Measurements from ENCODE around the gene CPNE7.
"Not testable (repeated sequence)": the region's sequence is repeated elsewhere in the genome, so short reads cannot be mapped to it uniquely, and the experiment has no call there.

CPNE7 gene

DNA sequence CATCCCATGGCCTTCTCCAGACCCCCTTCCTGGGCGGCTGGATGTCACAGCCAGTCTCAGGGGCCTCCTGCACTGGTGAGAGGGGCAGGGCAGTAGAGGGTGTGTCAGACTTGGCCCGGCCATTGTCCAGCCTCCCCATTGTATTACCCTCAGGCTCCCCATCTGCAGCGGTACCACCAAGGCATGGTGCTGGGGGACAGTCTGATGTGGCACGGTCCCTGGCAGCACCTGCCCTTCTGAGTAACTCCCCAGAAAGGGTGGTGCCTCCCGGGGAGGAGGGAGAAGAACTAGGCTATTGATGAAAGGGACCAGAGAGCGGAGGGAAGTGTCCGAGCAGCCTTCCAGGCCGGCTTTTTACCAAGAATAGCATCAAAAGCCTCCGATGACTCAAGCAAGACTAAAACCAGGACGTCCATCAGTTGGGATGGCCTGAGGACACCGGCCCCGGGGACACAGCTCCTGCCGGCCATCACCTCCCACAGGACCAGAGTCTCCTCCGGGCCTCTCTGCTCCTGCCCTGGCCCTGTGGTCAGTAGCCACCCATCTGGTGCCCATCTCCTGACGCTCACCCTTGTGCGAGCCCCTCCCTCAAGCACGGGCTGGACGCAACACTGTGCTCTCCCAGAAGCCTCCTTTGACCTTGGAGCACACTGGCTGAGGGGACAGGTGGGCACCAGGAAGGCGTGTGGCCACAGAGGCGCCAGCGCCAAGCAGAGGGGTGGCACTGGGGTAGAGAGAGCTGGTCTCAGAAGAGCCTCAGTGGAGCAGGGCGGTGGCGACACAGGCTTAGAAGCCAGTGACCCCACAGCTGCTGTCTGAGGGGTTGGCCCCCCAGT is 5.8 kb upstream of the CPNE7 start:
- DNase-seq: no peak

DNA sequence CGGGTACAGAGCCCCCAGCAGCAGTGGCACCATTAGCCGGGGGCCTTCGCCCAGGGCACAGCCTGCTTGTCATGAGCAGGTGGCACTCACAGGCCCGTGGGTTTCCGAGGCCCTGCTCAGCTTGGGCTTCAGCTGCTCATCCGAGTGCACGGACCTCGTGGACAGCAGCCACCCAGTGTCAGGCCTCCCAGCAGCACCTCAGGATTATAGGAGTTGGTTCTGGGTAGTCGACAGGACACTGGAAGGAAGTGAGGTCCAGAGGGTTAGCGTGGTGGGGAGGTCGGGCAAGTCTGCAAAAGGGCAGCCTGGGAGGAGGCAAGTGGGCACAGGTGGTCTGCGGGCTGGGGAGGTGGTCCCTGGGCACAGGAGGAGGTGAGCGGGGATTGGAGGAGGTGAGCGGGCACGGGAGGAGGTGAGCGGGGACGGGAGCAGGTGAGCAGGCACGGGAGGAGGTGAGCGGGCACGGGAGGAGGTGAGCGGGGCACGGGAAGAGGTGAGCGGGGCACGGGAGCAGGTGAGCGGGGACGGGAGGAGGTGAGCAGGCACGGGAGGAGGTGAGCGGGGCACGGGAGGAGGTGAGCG is 5.1 kb upstream of the CPNE7 start:
- DNase-seq: no peak

DNA sequence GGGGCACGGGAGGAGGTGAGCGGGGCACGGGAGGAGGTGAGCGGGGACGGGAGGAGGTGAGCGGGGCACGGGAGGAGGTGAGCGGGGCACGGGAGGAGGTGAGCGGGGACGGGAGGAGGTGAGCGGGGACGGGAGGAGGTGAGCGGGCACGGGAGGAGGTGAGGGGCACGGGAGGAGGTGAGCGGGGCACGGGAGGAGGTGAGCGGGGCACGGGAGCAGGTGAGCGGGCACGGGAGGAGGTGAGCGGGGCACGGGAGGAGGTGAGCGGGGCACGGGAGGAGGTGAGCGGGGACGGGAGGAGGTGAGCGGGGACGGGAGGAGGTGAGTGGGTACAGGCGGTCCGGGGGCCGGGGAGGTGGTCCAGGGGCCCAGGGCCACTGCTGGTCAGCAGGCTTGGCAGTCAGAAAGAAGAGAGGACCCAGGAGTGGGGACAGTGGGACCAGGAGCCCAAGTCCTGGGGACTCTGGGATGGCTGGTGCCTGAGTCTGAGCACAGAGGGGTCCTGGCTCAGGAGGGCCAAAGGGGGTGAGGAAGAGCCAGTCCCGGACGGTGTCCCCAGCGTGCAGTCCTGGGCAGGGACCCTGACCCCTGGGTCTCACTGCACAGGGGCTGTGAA is 4.5 kb upstream of the CPNE7 start:
- DNase-seq: not testable (repeated sequence)

DNA sequence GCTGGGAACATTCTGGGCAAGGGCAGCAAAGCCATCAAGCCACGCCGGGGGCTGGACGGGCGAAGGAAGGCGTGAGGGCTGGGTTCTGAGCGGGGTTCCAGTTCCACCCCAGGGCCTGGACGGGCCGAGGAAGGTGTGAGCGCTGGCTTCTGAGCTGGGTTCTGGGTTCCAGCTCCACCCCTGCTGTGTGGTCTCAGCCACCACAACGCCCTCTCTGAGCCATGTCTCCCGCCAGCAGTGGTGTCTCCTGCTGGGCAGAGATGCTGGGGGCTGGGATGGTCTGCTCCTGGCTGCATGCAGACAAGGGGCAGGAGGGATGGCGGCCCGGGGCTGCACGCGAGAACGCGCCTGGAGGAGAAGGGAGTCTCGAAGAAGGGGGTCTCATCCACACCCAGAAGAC is 3.9 kb upstream of the CPNE7 start:
- no peak for DNase-seq

DNA sequence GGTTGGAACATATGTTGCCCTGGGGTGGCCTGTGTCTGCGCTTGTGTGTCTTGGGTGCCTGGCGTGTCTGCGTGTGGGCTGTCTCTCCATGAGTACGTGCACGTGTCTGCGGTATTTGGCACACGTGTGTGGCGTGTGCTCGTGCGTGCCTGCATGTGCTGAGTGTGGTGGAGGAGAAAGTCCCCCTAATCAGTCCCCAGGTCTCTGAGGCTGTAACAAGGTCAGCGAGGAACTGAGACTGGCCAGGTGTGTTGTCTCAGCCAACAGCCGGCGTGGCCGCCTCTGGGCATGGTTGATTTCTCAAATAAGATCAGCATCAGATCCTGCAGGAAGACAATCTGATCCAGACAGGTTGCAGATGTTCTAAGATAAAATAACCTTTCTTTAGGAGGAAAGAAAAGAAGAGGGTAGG is 3.5 kb upstream of the CPNE7 start:
- no peak for DNase-seq

DNA sequence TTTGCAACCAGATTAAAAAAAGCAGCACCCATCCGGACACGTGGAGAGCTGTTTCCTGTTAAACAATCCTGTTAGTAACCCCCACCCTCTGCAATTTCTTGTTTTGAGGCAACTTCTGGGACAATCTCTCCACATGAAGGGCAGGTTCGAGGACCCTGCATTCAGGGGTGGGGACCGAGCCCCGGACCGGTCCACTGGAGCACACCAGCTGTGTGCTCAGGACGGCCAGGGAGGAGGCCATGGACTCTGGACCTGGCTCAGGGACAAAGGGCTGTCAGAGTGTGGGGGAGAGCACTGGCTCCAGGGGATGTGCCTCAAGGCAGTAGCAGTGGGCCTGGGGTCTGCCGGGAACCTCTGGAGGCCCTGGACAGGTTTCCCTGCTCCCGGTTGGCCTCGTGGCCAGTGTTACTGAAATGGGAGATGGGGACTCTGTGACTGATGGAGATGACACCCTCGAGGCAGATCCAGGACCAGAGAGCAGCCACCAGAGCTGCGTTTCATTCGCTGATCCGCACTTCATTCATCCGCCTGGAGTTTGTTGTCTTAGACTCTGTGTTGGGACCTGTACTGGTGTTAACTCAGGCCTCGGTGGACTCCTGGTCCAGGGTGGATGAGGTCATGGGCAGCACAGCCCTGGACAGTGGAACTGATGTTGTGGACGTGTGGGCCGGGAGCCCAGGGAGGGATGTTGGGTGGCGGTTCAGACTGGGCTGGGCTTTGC is 2.9 kb upstream of the CPNE7 start:
- no peak for DNase-seq

DNA sequence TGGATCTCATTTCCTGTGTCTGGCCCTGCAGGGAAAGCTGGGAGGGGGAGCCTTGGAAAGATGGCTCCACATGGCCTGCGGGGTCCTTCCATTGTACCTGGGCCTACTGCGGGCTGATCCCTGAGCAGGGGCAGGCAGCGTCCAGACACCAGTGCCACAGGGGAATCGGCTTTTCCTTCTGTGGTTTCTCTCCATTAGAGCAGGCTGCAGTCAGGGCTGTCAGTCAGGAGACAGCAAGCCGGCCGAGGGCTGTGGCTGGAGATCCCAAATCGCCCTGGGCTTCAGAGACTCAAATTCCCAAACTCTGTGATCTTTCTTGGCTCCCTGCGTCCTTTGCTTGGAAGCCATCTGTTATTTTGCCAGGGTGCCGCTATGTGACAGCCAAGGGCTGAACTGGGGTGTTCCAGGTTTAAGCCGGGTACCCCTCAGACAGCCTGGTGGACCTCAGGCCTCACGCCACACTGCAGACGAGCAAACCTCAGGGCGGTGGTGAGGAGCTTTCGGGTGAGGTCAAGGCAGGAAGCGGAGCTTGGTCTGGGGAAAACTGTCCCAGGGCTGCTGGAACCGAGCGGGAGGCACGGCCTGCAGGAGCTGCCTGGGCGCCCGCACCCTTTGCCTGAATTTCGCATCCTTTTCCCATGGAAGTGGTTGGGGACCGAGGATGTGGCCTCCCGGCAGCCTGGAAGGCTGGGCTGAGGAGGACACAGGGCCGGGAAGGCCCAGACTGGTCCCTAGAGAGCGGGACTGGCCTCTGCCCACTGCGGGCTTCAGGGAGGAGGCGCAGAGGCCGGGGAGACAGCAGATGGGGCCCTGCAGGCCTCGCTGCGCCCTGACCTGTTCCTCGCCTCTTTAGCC is 1.5 kb upstream of the CPNE7 start:
- DNase-seq: no peak

DNA sequence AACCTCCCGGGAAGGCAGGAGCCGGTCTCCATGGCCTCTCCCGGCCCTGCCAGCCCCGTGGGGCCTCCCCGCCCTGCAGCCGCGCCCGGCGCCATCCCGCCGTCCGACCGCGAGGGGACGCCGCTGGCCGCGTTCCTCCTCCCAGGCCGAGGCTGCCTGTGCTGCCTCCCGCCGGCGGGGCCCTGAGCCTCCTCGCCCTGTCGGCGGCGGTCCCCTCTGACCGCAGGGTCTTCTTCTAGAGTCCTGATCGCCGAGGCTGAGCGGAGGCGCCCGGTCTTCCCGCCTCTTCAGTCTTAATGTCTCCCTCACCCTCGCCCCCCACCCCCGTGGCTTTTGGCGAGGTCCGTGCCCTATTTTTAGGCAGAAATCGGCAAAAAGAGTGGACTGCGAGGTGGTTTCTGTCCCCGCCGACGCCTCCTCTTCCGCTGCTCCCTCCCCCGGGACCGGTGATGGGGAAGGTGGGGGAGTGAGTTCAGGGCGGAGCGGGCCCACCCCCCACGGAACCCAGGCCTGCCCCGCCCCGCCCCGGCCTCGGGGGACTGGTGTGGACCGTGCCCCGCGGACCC is 794 bp upstream of the CPNE7 start:
- DNase-seq: peak; percentile 69

DNA sequence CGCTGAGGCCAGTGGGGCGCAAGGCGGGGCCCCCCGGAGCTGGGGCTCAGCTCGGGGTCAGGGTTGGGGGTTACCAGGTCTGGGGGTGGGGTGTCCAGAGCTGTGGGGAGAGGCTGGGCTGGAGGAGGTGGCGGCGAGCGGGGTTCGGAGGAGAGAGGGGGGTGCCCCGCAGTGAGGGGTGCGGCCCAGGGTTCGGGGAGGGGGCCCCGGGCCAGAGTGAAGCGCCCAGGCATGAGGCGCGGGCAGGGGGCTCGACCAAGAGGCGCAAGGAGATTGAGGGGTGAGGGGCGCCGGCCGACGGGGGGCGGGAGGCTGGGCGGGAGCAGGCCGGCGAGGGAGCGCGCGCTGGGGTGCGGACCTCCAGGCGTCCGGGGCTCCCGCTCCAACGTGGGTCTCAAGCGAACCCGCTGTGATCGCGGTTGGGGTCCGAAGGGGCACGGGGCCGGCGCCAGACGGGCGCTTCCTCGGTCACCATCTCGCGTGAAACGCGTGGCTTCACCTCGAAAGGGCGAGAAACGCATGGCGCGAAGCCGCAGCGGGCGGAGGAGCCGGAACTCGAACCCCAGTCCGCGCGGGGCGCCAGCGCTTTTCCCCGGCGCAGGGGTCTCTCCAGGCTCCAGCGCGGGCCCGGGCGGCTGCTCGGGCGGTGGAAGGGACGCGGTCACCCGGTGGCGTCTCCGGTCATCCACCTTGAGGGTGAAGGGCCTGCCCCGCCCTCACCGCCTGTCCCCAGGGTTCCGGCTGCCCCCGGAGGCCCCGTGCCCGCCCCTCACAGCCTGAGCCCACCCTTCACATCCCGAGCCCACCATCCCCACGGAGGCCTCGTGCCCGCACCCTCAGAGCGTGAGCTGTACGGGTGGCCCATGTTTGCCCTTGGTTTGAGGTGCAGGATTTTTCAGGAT is 846 bp downstream of the CPNE7 start:
- DNase-seq: no peak

DNA sequence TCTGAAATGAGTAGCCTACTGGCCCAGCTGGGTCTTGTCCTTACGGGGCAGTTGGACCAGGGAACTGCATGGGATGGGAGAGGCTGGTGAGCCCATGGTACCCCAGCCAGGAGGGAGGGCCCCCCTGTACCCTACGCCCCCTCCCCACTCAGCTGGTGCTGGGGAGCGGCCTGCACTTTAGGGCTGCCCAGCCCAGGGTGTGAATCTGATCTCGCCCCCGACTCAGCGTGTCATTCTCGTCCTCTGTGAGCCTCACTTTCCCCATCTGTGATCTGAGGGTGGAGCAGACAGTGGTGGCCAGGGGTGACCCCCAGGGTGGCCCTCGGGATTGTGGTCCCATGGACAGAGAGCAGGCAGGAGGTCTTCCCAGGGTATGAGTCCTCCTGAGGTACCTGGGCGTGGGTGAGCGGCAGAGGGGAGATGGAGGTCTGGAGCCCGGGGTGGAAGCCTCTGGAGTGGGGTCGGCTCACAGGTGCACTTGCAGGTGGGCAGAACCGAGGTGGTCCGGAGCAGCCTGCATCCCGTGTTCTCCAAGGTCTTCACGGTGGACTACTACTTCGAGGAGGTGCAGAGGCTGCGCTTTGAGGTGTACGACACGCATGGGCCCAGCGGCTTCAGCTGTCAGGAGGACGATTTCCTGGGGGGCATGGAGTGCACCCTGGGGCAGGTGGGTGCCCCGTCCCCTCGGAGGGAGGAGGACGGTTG is 1.6 kb downstream of the CPNE7 start:
- DNase-seq: no peak

DNA sequence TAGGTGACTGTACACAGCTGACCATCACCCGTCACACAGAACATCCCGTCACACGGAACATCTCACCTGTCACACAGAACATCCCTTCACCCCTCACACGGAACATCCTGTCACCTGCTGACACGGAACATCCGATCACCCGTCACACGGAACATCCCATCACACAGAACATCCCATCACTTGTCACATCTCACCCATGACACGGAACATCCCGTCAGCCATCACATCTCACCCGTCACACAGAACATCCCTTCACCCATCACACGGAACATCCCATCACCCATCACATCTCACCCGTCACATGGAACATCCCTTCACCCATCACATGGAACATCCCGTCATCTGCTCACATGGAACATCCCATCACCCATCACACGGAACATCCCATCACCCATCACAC is 3.8 kb downstream of the CPNE7 start:
- DNase-seq: no peak

DNA sequence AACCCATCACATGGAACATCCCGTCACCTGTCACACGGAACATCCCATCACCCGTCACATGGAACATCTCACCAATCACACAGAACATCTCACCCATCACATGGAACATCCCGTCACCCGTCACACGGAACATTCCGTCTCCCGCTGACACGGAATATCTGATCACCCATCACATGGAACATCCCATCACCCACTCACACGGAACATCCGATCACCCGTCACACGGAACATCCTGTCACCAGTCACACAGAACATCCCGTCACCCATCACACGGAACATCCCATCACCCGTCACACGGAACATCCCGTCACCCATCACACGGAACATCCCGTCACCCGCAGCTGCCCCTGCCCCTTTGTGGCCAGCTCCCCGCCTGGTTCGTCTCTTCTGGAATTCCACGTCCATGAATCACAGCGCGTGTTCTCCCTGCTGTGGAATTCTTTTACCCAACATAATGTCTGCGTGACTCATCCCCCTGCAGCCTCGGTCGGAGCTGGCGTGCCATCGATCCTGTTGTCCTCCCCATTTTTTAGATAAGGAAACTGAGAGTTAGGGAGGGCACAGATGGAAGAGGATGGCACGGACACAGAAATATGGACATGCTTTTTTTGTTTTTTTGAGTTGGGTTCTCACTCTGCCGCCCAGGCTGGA is 5.6 kb downstream of the CPNE7 start:
- DNase-seq: no peak

DNA sequence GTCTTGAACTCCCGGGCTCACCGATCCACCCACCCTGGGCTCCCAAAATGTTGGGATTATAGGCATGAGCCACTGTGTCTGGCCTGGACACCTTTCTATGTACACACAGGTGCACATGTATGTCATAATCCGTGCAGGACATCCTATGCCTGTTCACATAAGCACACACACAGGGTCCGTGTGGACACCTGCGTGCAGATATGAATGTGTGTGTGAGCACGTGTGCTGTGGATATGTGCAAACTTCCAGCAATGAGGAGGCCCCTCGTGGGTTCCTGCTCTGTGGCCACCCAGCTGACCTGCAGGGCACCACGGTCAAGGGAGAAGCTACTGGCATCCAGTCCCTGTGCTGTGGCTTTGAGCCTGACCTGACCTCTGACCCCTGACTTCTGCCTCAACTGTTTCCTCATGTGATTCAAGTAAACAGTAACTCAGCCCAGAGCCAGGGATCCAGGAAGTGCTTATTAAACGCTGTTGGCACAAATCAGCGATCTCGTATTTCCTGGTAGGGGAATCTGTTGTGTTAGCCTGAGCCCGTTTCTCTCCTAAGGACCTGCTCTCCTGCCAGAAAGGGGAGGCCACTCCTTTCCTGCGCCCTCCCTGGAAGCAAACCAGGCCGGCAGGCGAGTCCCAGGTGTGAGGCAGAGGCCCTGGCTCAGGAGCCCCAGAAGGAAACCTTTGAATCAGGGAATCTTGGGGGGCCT is 6.5 kb downstream of the CPNE7 start:
- no peak for DNase-seq

DNA sequence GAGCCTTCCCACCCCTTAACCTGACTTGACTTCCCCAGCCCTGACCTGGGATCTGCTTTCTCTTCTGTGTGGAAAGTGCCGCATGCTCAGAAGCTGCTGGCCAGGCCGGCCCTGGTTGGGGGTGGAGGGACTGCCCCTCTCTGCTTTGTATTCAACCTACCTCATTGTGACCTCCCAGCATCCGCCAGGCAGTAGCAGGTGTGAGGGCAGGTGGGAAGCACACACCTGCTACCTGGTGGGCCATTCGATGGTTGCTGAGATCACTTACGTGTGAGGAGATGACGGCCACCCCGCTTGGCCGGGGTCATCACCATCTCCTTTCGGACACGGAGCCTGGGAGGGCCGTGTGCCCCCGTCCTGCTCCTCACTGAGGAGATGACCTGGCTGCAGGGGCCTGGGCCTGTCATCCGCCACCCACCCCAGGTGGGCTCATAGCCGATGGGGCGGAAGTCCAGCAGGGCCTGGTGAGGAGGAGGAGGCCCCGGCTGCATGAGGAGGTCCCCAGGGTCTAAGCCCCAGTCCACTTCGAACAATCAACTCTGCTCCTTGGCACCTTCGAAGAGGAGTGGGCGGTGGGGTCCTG is 7.1 kb downstream of the CPNE7 start:
- DNase-seq: no peak

DNA sequence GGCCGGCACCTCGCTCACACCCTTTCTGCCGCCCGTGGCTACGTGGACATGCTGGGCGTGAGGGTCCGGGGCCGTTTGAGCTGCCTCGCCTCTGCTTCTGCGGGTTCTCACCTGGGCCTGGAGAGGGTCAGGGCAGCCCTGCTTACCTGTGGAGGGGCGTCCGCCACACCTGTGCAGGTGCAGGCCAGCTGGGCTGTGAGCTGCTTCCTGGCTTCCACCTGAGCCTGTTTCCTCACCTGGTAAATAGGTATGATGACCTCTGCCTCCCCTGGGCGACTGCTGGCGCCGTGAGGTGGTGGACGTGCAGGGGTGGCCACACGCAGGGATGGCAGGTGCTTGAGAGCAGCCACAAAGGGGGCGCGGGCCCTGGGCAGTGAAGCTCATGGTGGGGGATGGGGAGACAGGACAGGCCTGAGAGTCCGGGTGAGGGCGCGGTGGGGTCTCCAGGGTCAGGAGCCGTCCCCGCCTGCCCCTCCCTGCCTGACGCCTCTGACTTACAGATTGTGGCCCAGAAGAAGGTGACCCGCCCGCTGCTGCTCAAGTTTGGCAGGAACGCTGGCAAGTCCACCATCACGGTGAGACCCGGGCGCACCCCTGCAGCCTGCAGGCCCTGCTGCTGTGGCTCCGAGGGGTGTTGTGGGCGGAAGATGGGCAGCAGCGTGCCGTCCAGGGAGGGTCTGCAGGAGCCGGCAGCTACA is 7.8 kb downstream of the CPNE7 start:
- no peak for DNase-seq

DNA sequence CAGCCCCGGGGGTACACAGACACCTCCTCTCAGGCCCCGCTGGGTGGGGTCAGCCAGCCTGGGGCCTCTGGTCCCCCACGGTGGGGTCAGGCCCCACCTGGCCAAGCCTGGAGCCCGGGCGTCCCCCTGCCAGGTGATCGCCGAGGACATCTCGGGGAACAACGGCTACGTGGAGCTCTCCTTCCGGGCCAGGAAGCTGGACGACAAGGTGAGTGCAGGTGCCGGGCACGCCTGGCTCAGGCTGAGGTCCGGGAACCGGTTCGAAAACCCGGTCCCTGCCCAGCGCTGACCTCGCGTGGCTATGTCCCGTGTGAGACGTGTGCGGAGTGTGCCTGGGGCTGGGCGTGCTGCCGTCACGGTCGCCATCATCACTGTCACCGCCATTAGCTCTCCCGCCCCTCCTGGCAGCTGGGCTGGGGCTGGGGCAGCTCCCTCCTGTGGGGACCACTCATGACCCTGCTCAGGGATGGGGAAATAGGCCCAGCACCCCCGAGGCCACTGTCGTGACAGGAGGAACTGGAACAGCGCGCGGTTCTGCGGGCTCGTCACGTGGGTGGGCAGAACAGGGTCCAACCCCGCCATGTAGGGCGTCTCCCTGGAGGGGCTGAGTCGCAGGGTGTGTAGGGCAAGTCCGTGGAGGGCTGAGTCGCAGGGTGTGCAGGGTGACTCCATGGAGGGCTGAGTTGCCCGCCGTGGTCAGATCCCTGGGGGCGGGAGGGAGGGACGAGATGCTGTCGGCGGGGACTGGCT is 8.5 kb downstream of the CPNE7 start:
- DNase-seq: no peak

DNA sequence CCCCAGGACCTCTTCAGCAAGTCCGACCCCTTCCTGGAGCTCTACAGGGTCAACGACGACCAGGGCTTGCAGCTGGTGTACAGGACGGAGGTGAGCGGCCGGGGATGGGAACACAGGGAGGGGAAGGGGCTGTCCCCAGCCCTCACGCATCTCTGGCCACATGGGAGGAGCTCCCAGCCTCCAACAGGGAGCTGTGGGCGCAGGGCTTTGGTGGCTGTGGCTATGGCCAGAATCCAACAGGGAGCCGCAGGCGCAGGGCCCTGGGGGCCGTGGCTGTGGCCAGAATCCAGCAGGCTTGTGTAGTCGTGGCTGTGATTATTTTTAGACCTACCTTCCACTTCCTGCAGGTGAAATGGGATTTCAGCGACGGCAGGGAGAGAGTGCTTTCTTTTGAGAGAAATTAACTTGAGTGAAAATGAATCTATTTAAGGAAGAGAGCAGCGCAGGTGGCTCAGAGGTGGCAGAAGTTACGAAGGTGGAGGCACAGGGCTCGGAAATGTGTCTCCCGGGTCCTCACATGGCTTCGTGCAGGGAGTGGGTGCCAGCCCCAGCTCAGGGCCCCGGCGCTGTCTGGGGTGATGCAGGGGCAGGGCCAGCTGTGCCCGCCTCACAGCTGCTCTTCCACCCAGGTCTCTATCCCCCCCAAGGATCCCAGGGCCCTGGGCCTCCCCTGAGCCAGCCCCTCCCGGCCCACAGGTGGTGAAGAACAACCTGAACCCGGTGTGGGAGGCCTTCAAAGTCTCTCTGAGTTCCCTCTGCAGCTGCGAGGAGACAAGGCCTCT is 9.4 kb downstream of the CPNE7 start:
- no peak for DNase-seq

All from activated T-cell treated with anti-CD3 and anti-CD28 coated beads, Interleukin-2, amount 50 U/mL, for 1 hour (primary cell).